Measurements from ENCODE around the gene PDE7B.
"Not testable (repeated sequence)": the region's sequence is repeated elsewhere in the genome, so short reads cannot be mapped to it uniquely, and the experiment has no call there.

GRCh38 chr6:136139111-136139510, 287.6 kb downstream of the PDE7B start:
- TF ChIP-seq EZH2 (IDR thresholded peaks at IDR 0.05; ENCODE audit: insufficient read depth, poor library complexity, severe bottlenecking); EZH2phosphoT487 (IDR thresholded peaks at IDR 0.05; ENCODE audit: insufficient read depth, low read depth): not testable (repeated sequence)
